Measurements from ENCODE around the gene CDH18. TPM values are rescaled to one million over a fixed set of nuclear protein-coding genes. Genes with fewer than 3 reads are reported as not detected.

Gene CDH18
- total and polyA plus RNA-seq, 2 of the 13 experiments (the other 11 are each of a cell fraction or from before 2014, with no cell fraction given) = not detected

GRCh38 chr5:19859020-19859419 is 129.0 kb downstream of the CDH18 start (continued):
- TF ChIP-seq STAG1 (CRISPR knock-in tag; IDR thresholded peaks at IDR 0.05) (no peak), ZNF451 (CRISPR knock-in tag; IDR thresholded peaks at IDR 0.05) (no peak), HCFC1 (IDR thresholded peaks at IDR 0.05; ENCODE audit: low read depth, low read length) (no peak), ZNF615 (CRISPR knock-in tag; IDR thresholded peaks at IDR 0.05; ENCODE audit: borderline replicate concordance) (no peak), ZNF484 (CRISPR knock-in tag; IDR thresholded peaks at IDR 0.05; ENCODE audit: borderline replicate concordance, low read depth) (no peak), MXD4 (CRISPR knock-in tag; IDR thresholded peaks at IDR 0.05) (no peak), FOXK2 (IDR thresholded peaks at IDR 0.05) (no peak)
- TF ChIP-seq, protein P1, sequence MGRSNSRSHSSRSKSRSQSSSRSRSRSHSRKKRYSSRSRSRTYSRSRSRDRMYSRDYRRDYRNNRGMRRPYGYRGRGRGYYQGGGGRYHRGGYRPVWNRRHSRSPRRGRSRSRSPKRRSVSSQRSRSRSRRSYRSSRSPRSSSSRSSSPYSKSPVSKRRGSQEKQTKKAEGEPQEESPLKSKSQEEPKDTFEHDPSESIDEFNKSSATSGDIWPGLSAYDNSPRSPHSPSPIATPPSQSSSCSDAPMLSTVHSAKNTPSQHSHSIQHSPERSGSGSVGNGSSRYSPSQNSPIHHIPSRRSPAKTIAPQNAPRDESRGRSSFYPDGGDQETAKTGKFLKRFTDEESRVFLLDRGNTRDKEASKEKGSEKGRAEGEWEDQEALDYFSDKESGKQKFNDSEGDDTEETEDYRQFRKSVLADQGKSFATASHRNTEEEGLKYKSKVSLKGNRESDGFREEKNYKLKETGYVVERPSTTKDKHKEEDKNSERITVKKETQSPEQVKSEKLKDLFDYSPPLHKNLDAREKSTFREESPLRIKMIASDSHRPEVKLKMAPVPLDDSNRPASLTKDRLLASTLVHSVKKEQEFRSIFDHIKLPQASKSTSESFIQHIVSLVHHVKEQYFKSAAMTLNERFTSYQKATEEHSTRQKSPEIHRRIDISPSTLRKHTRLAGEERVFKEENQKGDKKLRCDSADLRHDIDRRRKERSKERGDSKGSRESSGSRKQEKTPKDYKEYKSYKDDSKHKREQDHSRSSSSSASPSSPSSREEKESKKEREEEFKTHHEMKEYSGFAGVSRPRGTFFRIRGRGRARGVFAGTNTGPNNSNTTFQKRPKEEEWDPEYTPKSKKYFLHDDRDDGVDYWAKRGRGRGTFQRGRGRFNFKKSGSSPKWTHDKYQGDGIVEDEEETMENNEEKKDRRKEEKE (IDR thresholded peaks at IDR 0.05) = no peak

DNA sequence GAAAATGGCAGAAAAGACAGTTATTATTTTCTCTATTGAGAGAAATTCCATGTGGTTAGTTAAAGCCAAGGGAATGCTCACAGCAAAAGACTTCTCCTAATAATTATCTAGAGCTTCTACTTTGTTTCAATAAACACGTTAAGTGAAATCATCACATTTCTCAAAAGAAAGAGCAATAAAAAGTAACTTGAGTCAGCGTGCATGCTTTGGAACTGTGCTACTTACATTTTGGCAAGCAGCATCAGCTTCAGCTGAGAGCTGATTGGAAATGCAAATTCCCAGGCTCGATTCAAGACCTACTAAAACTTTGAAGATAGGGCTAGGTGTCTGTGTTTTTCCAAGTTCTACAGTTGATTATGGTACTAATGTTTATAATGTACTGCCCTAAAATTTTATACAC is 132.1 kb downstream of the CDH18 start:
- no peaks in the 10 kb centered on the region for H4K20me1 ChIP-seq (ENCODE audit: insufficient read depth, low read length)
- no peak overlapping the region for H3K9ac ChIP-seq (ENCODE audit: insufficient read depth, low read depth, low read length)
- FAIRE-seq = no peak
- ATAC-seq = no peak
- CTCF ChIA-PET (ENCODE audit: low intra/inter-chr PET ratio, low total read pairs) = no interaction called here
- H3K9me3 ChIP-seq (ENCODE audit: low read length) = no peaks in the 10 kb centered on the region
- H3K36me3 ChIP-seq (replicated peaks in 1 of 2; ENCODE audit: control insufficient read depth in 1 of 2, insufficient read depth in 2 of 2, low read length in 2 of 2) = no peaks in the 10 kb centered on the region
- WGBS (ENCODE audit: low lambda C conversion rate) = 0% methylated on average over 3 of the region's 3 CpGs
- no peak overlapping the region for H3K4me2 ChIP-seq (ENCODE audit: low read depth, low read length)
- H3K27ac ChIP-seq (ENCODE audit: extremely low read length, insufficient read depth, low read length) = no peak overlapping the region
- no peaks in the 10 kb centered on the region for H3K4me1 ChIP-seq (ENCODE audit: insufficient read depth, low read length)
- no peaks in the 10 kb centered on the region for H3K27me3 ChIP-seq (ENCODE audit: control insufficient read depth in 1 of 2, insufficient read depth in 2 of 2, low read length in 2 of 2)
- intact Hi-C loops (cut with micrococcal nuclease; ENCODE audit: unreplicated experiment) = no loop called here
- H3K4me3 ChIP-seq (replicated peaks in 1 of 3; ENCODE audit: insufficient read depth in 1 of 3, low read depth in 2 of 3, low read length in 3 of 3) = no peak overlapping the region
- in situ Hi-C loops (cut with HindIII; ENCODE audit: extremely low pct_ligation_motif_present, low pct_unique_long_range_greater_than_20kb) = no loop called here
- H3K79me2 ChIP-seq (ENCODE audit: insufficient read depth, low read length) = no peaks in the 10 kb centered on the region
- DNase-seq (ENCODE audit: low spot score) = no peak
- POLR2A ChIA-PET = no interaction called here
- H2AFZ ChIP-seq (ENCODE audit: low read length) = no peak overlapping the region
- BruUV-seq (replicated peaks) = no TSS peak
- TF ChIP-seq, protein P2, sequence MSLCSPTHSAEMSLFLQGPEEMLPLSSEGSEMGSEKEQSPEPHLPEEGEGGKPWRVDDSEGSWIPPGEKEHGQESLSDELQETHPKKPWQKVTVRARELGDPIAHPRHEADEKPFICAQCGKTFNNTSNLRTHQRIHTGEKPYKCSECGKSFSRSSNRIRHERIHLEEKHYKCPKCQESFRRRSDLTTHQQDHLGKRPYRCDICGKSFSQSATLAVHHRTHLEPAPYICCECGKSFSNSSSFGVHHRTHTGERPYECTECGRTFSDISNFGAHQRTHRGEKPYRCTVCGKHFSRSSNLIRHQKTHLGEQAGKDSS (CRISPR knock-in tag; IDR thresholded peaks at IDR 0.05; ENCODE audit: borderline replicate concordance, low read depth) = no peak
- TF ChIP-seq ZNF235 (CRISPR knock-in tag; IDR thresholded peaks at IDR 0.05; ENCODE audit: borderline replicate concordance) (no peak), HNRNPK (IDR thresholded peaks at IDR 0.05; ENCODE audit: low read depth, low read length, poor library complexity, severe bottlenecking) (no peak), DNMT1 (CRISPR knock-in tag; IDR thresholded peaks at IDR 0.05) (no peak), RFXAP (CRISPR knock-in tag; IDR thresholded peaks at IDR 0.05; ENCODE audit: borderline replicate concordance) (no peak), SNAPC2 (CRISPR knock-in tag; IDR thresholded peaks at IDR 0.05) (no peak), RXRB (CRISPR knock-in tag; IDR thresholded peaks at IDR 0.05; ENCODE audit: borderline replicate concordance) (no peak), ZNF367 (CRISPR knock-in tag; IDR thresholded peaks at IDR 0.05; ENCODE audit: borderline replicate concordance) (no peak), ZNF121 (CRISPR knock-in tag; IDR thresholded peaks at IDR 0.05) (no peak)
- TF ChIP-seq, protein P3, sequence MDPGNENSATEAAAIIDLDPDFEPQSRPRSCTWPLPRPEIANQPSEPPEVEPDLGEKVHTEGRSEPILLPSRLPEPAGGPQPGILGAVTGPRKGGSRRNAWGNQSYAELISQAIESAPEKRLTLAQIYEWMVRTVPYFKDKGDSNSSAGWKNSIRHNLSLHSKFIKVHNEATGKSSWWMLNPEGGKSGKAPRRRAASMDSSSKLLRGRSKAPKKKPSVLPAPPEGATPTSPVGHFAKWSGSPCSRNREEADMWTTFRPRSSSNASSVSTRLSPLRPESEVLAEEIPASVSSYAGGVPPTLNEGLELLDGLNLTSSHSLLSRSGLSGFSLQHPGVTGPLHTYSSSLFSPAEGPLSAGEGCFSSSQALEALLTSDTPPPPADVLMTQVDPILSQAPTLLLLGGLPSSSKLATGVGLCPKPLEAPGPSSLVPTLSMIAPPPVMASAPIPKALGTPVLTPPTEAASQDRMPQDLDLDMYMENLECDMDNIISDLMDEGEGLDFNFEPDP (CRISPR knock-in tag; conservative IDR thresholded peaks at IDR 0.05) = no peak
